Stimulated activated CD8-positive, alpha-beta memory T cell treated with anti-CD3 and anti-CD28 coated beads, Interleukin-7, amount 100 ng/mL, for 48 hours (primary cell): ENCODE results near the gene SAMD5.

ENCODE experiments used
- DNase-seq, 2 donors: peaks; one replicate each; pipeline ENCODE4 v3.0.0-alpha.2; 2020; ENCODE audit warnings: low read depth in 1 of 2; ENCODE audit errors: extremely low read depth in 1 of 2

SAMD5 gene

GRCh38 chr6:147617366-147617765 is 108.9 kb downstream of the SAMD5 start:
- DNase-seq, result no peak

GRCh38 chr6:147618457-147618856 is 110.0 kb downstream of the SAMD5 start:
- DNase-seq, result no peak

- no peak for DNase-seq
Measured at GRCh38 chr6:147618927-147619326, 110.4 kb downstream of the SAMD5 start.
